ENCODE measurements around the gene ALDH1A3. TPM values are rescaled to one million over a fixed set of nuclear protein-coding genes. Genes with fewer than 3 reads are reported as not detected.

ALDH1A3 gene
- total and polyA plus RNA-seq, 2 of the 4 experiments (the other 2 are of a cell fraction) = 3.1 to 5.0 TPM

DNA sequence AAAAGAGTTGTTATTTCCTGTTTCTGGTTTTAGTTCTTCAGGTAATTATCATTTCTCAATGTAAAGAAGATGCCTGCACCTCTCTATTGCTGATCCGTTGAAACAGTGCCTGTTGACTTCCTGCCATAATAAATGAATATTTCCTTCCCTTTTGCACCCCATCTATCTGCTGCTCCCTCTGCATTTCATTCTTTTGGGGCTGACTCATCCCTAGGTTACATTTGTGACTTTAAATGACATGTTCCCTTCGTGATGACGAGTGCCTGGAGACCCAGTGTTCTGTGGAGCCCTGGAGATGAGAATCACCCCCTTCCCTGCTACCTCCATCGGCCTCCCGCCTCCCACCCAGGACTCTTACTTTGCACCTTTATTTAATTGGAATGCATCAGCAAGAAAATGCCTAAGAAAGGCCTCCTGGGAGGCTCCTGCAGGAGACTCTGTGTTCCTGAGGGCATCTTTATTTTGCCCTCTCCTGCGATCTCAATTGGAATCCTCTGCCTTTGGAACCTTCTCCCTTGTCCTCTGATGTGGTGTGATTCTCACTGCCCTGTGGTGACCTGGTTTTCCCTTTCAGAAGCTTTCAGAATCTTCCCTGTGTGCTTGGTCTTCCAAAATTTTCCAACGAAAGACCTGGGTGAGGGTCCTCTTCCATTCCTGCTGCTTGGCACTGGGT, 53.2 kb downstream of the ALDH1A3 start:
- Histone ChIP-seq H3K27ac (ENCODE audit: insufficient read depth, low read length) (no peak overlapping the region), H3K14ac (replicated peaks; ENCODE audit: low read depth, low read length) (no peak overlapping the region), H3K4me2 (ENCODE audit: low read depth, low read length) (no peak overlapping the region), H3K27me3 (ENCODE audit: control insufficient read depth, insufficient read depth, low read length) (no peaks in the 10 kb centered on the region), H3K36me3 (ENCODE audit: control insufficient read depth, insufficient read depth, low read length) (no peaks in the 10 kb centered on the region; the same call in none of the 2 replicates), H3K9ac (ENCODE audit: low read depth, low read length) (no peak overlapping the region), H3K56ac (ENCODE audit: extremely low read depth, insufficient read depth, low read length) (no peak overlapping the region), H3K9me1 (ENCODE audit: insufficient read depth, low read length) (peaks cover 4% of the 10 kb centered on the region; the same call in 1 of the 2 replicates), H3K23ac (ENCODE audit: low read depth, low read length) (no peak overlapping the region), H3K18ac (ENCODE audit: low read depth, low read length) (no peak overlapping the region), H2BK20ac (ENCODE audit: low read depth, low read length) (peak overlapping the region; percentile 37; the same call in 1 of the 2 replicates), H3K4ac (ENCODE audit: low read depth, low read length) (0 out of 2 replicates have a peak overlapping the region, but pooled peaks have one; percentile 16), H2AFZ (replicated peaks; ENCODE audit: low read length, poor library complexity) (no peak overlapping the region), H3K9me3 (ENCODE audit: control insufficient read depth, insufficient read depth, low read length) (no peaks in the 10 kb centered on the region), H4K5ac (ENCODE audit: low read depth, low read length) (no peak overlapping the region), H2BK15ac (ENCODE audit: low read depth, low read length) (no peak overlapping the region), H4K91ac (ENCODE audit: insufficient read depth, low read depth, low read length) (no peak overlapping the region), H2BK120ac (ENCODE audit: low read depth, low read length) (no peak overlapping the region), H4K8ac (ENCODE audit: low read depth in 2 of 2, low read length in 2 of 2) (no peak overlapping the region), H2BK5ac (ENCODE audit: low read depth, low read length, poor library complexity, severe bottlenecking) (no peak overlapping the region), H4K20me1 (ENCODE audit: insufficient read depth, low read length) (no peaks in the 10 kb centered on the region), H3K4me3 (ENCODE audit: insufficient read depth, low read depth, low read length) (no peak overlapping the region), H3K79me1 (ENCODE audit: low read depth in 1 of 2, low read length in 2 of 2) (no peaks in the 10 kb centered on the region; a peak in 1 of 4 replicates), H2AK9ac (replicated peaks; ENCODE audit: low read depth, low read length, poor library complexity) (no peak overlapping the region), H2AK5ac (ENCODE audit: low read depth, low read length) (no peak overlapping the region), H3K4me1 (ENCODE audit: control insufficient read depth, insufficient read depth, low read length) (peaks cover 2% of the 10 kb centered on the region; the same call in 1 of the 2 replicates)
- intact Hi-C loops (cut with micrococcal nuclease) = no loop called here
- in situ Hi-C loops (cut with MboI; ENCODE audit: low sequenced_read_pairs) = no loop called here
- ATAC-seq (ENCODE audit: low read depth) = no peak
- POLR2A ChIA-PET (ENCODE audit: unreplicated experiment) = no interaction called here
- DNase-seq = no peak
- 34% methylated on average over 3 of the region's 7 CpGs; no CpG with 5 or more reads in 1 of the 2 experiments for WGBS, 2 experiments (ENCODE audit: extremely low coverage in 2 of 2, insufficient read length in 1 of 2)
- TF ChIP-seq USF2 (IDR thresholded peaks at IDR 0.05; ENCODE audit: low read depth, low read length) = no peak
- no peak for TF ChIP-seq FOS (IDR thresholded peaks at IDR 0.05; ENCODE audit: low read depth, low read length)
- TF ChIP-seq BHLHE40 (IDR thresholded peaks at IDR 0.05; ENCODE audit: low read depth, low read length) = no peak
- no peak for TF ChIP-seq MXI1 (IDR thresholded peaks at IDR 0.05; ENCODE audit: borderline replicate concordance, low read depth, low read length)
- no peak for TF ChIP-seq MAFK (IDR thresholded peaks at IDR 0.05; ENCODE audit: low read depth, low read length)
- no peak for TF ChIP-seq NFE2L2 (IDR thresholded peaks at IDR 0.05; ENCODE audit: low read depth, low read length)
- TF ChIP-seq CHD1 (IDR thresholded peaks at IDR 0.05; ENCODE audit: low read depth, low read length) = no peak
- TF ChIP-seq, protein P1, sequence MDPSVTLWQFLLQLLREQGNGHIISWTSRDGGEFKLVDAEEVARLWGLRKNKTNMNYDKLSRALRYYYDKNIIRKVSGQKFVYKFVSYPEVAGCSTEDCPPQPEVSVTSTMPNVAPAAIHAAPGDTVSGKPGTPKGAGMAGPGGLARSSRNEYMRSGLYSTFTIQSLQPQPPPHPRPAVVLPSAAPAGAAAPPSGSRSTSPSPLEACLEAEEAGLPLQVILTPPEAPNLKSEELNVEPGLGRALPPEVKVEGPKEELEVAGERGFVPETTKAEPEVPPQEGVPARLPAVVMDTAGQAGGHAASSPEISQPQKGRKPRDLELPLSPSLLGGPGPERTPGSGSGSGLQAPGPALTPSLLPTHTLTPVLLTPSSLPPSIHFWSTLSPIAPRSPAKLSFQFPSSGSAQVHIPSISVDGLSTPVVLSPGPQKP (IDR thresholded peaks at IDR 0.05; ENCODE audit: borderline replicate concordance, low read depth, low read length) = no peak
- TF ChIP-seq, protein P2, sequence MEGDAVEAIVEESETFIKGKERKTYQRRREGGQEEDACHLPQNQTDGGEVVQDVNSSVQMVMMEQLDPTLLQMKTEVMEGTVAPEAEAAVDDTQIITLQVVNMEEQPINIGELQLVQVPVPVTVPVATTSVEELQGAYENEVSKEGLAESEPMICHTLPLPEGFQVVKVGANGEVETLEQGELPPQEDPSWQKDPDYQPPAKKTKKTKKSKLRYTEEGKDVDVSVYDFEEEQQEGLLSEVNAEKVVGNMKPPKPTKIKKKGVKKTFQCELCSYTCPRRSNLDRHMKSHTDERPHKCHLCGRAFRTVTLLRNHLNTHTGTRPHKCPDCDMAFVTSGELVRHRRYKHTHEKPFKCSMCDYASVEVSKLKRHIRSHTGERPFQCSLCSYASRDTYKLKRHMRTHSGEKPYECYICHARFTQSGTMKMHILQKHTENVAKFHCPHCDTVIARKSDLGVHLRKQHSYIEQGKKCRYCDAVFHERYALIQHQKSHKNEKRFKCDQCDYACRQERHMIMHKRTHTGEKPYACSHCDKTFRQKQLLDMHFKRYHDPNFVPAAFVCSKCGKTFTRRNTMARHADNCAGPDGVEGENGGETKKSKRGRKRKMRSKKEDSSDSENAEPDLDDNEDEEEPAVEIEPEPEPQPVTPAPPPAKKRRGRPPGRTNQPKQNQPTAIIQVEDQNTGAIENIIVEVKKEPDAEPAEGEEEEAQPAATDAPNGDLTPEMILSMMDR (conservative IDR thresholded peaks at IDR 0.05; ENCODE audit: low read depth, low read length) = no peak
- no peak for TF ChIP-seq SMC3 (IDR thresholded peaks at IDR 0.05; ENCODE audit: low read depth, low read length)
- TF ChIP-seq RCOR1 (IDR thresholded peaks at IDR 0.05; ENCODE audit: insufficient replicate concordance, low read length) = no peak
- TF ChIP-seq RAD21 (IDR thresholded peaks at IDR 0.05; ENCODE audit: low read length) = no peak
- no peak for TF ChIP-seq RFX5 (IDR thresholded peaks at IDR 0.05; ENCODE audit: low read depth, low read length)
- TF ChIP-seq CEBPB (IDR thresholded peaks at IDR 0.05; ENCODE audit: low read depth, low read length) = no peak
- CTCF ChIA-PET = no interaction called here
- dilution Hi-C loops (cut with HindIII; ENCODE audit: low sequenced_read_pairs, unreplicated experiment) = no loop called here
- no TSS peak for BruUV-seq (replicated peaks)

Data from IMR-90 (cell line).